DND-41 (cell line): ENCODE data around the gene NECTIN2.

Experiments used
- ATAC-seq: fragments of 200-7000 bp; cut with Tn5 transposase; 3 replicates; pipeline ENCODE4 v1.9.1; 2021; ENCODE audit warnings: low read depth; ENCODE audit not compliant: insufficient read depth
- DNase-seq: peaks from one replicate; pipeline ENCODE4 v3.0.0-alpha.2; 2020
- H2AFZ ChIP-seq: 2 replicates; pipeline ENCODE4 v1.6.0; 2012; ENCODE audit warnings: low read depth, low read length
- H3K27ac ChIP-seq: 2 replicates; pipeline ENCODE4 v1.5.1; 2012; ENCODE audit warnings: low read length, inconsistent platforms
- H3K27me3 ChIP-seq: fragments of 200-600 bp; sonication (generic); 2 replicates; pipeline ENCODE4 v1.6.0; 2012; ENCODE audit warnings: low read length, mild to moderate bottlenecking, inconsistent platforms; ENCODE audit not compliant: insufficient read depth, poor library complexity
- H3K36me3 ChIP-seq: 2 replicates; pipeline ENCODE4 v1.5.1; 2012; ENCODE audit warnings: low read length, inconsistent platforms; ENCODE audit not compliant: insufficient read depth
- H3K4me1 ChIP-seq: 2 replicates; pipeline ENCODE4 v1.5.1; 2012; ENCODE audit warnings: mild to moderate bottlenecking, low read length; ENCODE audit not compliant: insufficient read depth
- H3K4me2 ChIP-seq: 2 replicates; pipeline ENCODE4 v1.6.0; 2012; ENCODE audit warnings: mild to moderate bottlenecking, moderate library complexity, low read length, inconsistent platforms; ENCODE audit not compliant: insufficient read depth
- H3K4me3 ChIP-seq, 2 experiments: fragments of 200-600 bp in 1 of 2; shearing (Covaris generic) in 1 of 2; 2 replicates each; pipeline ENCODE4 v1.5.1; 2012 to 2016; ENCODE audit warnings: inconsistent platforms in 2 of 2, low read length in 2 of 2, mild to moderate bottlenecking in 2 of 2, low read depth in 1 of 2, moderate library complexity in 1 of 2
- H3K79me2 ChIP-seq: 2 replicates; pipeline ENCODE4 v1.6.0; 2012; ENCODE audit warnings: low read length, inconsistent platforms; ENCODE audit not compliant: insufficient read depth
- H3K9ac ChIP-seq: 2 replicates; pipeline ENCODE4 v1.6.0; 2012; ENCODE audit warnings: low read depth, mild to moderate bottlenecking, inconsistent platforms, low read length, moderate library complexity
- H3K9me3 ChIP-seq: 2 replicates; pipeline ENCODE4 v1.5.1; 2012; ENCODE audit warnings: low read length, moderate library complexity, mild to moderate bottlenecking, inconsistent platforms; ENCODE audit not compliant: insufficient read depth, severe bottlenecking
- H4K20me1 ChIP-seq: 2 replicates; pipeline ENCODE4 v1.6.0; 2012; ENCODE audit warnings: low read length; ENCODE audit not compliant: insufficient read depth
- EZH2 ChIP-seq: IDR thresholded peaks from 3 replicates; pipeline ENCODE4 v1.6.1; 2012; ENCODE audit warnings: borderline replicate concordance, low read depth, mild to moderate bottlenecking, moderate library complexity, low read length, inconsistent platforms; ENCODE audit not compliant: severe bottlenecking
- TF ChIP-seq, protein P1 (sequence below): IDR thresholded peaks from 2 replicates; pipeline ENCODE4 v1.5.1; 2012; ENCODE audit warnings: borderline replicate concordance, low read length, moderate library complexity, mild to moderate bottlenecking; ENCODE audit not compliant: poor library complexity, severe bottlenecking; ENCODE audit errors: extremely low read depth

NECTIN2 gene

DNA sequence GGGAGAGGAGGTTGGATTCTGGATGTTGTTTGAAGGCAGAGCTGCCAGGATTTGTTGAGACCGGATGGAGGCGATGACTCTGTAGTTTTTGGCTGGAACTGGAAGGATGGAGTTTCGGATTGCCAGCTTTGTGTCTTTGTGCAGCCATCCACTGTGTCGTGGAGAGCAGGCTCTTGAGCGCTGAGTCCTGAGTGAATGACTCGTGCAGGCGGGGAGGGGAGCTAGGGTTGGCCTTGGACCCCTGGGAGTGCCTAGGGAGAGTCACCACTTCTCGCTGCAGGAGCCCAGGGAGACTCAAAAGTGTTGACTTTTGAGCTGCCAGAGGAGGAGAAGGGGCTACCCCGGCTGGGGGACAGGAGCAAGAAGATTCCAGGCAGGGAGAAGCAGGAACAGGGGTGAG, 48.8 kb downstream of the NECTIN2 start:
- Histone ChIP-seq H4K20me1 (peaks cover 52% of the 10 kb centered on the region), H3K79me2 (peaks cover 44% of the 10 kb centered on the region), H3K4me2 (no peak overlapping the region), H3K36me3 (peaks cover 72% of the 10 kb centered on the region), H2AFZ (no peak overlapping the region), H3K27me3 (no peaks in the 10 kb centered on the region), H3K4me3 (no peak overlapping the region), H3K4me1 (peaks cover 25% of the 10 kb centered on the region), H3K9me3 (no peaks in the 10 kb centered on the region), H3K27ac (no peak overlapping the region), H3K9ac (no peak overlapping the region)
- DNase-seq (no peak), ATAC-seq (no peak)
- TF ChIP-seq EZH2: no peak
- TF ChIP-seq, protein P1, sequence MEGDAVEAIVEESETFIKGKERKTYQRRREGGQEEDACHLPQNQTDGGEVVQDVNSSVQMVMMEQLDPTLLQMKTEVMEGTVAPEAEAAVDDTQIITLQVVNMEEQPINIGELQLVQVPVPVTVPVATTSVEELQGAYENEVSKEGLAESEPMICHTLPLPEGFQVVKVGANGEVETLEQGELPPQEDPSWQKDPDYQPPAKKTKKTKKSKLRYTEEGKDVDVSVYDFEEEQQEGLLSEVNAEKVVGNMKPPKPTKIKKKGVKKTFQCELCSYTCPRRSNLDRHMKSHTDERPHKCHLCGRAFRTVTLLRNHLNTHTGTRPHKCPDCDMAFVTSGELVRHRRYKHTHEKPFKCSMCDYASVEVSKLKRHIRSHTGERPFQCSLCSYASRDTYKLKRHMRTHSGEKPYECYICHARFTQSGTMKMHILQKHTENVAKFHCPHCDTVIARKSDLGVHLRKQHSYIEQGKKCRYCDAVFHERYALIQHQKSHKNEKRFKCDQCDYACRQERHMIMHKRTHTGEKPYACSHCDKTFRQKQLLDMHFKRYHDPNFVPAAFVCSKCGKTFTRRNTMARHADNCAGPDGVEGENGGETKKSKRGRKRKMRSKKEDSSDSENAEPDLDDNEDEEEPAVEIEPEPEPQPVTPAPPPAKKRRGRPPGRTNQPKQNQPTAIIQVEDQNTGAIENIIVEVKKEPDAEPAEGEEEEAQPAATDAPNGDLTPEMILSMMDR: no peak

DNA sequence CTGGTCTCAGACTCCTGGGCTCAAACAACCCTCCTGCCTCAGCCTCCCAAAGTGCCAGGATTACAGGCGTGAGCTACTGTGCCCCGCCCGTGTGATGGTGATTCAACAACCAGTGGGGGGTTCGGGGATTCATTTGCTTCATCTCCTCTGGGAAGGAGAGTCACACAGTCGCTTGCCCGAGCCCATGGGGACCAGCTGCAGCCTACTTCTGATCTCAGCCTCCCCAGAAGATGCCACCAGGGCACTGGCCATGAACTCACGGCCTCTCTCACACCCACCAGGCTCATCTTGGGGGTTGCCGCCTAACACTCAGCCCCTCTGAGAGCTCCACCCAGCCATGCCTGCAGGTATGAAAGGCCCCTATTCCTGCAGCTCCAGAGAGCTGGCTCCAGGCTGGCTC, 51.7 kb downstream of the NECTIN2 start:
- Histone ChIP-seq H3K27me3 (no peaks in the 10 kb centered on the region), H3K27ac (no peak overlapping the region), H3K4me3 (no peak overlapping the region), H3K36me3 (peaks cover 83% of the 10 kb centered on the region), H3K79me2 (peaks cover 27% of the 10 kb centered on the region), H3K9ac (no peak overlapping the region), H3K4me1 (peaks cover 8% of the 10 kb centered on the region), H3K9me3 (no peaks in the 10 kb centered on the region), H3K4me2 (no peak overlapping the region), H2AFZ (no peak overlapping the region), H4K20me1 (peaks cover 52% of the 10 kb centered on the region; the same call in 1 of the 2 replicates)
- TF ChIP-seq EZH2: no peak
- TF ChIP-seq, protein P1: no peak
- DNase-seq (no peak), ATAC-seq (no peak)

DNA sequence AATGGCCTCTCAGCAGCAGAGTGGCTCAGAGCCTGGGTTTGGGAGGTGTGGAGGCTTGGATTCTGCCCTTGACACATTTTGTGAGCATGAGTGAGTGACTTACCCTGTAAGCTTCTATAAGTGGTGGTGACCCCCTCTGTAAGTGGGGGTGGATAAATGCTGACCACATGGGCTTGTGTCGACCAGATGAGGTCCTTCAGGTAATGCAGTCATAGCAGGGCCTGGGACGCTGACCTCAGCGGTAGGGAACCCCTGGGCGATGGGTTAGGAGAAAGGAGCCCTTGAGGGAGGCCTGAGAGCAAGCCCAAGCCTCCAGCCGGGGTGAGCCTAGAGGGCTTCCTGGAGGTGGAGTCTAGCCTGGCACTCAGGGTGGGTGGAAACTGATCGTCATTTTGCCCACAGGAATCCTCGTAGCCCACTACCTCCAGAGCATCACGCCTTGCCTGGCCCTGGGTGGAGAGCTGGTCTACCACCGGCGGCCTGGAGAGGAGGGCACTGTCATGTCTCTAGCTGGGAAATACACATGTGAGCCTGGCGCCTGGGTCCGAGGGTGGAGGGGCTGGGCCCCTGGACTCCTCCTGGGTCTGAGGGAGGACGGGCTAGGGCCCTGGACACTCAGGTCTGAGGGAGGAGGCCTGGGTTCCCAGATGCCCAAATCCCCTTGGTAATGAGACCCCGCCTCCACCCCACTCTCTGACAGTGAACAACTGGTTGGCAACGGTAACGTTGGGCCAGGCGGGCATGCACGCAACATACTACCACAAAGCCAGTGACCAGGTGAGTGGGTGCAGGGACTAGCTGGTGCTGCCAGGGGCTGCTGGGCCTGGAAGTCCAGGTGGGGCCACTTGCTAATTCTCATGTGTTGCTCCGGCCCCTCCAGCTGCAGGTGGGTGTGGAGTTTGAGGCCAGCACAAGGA, 54.5 kb downstream of the NECTIN2 start:
- Histone ChIP-seq H3K79me2 (peaks cover 5% of the 10 kb centered on the region; the same call in 1 of the 2 replicates), H2AFZ (no peak overlapping the region), H3K9me3 (no peaks in the 10 kb centered on the region), H3K4me3 (no peak overlapping the region), H3K9ac (no peak overlapping the region), H3K36me3 (peaks cover 68% of the 10 kb centered on the region), H4K20me1 (peaks cover 47% of the 10 kb centered on the region), H3K27me3 (no peaks in the 10 kb centered on the region), H3K4me1 (no peaks in the 10 kb centered on the region), H3K27ac (no peak overlapping the region), H3K4me2 (no peak overlapping the region)
- ATAC-seq (no peak), DNase-seq (no peak)
- TF ChIP-seq, protein P1: no peak
- TF ChIP-seq EZH2: no peak
